HG03442 (cell line): ENCODE measurements around the gene FCGBP.
"Not testable (repeated sequence)": the region's sequence is repeated elsewhere in the genome, so short reads cannot be mapped to it uniquely, and the experiment has no call there.

Source experiments
- ATAC-seq: cut with Tn5 transposase; IDR thresholded peaks from one replicate; pipeline ENCODE4 v1.9.1; 2021; ENCODE audit warnings: mild to moderate bottlenecking, moderate library complexity; ENCODE audit not compliant: unreplicated experiment

The FCGBP gene

DNA sequence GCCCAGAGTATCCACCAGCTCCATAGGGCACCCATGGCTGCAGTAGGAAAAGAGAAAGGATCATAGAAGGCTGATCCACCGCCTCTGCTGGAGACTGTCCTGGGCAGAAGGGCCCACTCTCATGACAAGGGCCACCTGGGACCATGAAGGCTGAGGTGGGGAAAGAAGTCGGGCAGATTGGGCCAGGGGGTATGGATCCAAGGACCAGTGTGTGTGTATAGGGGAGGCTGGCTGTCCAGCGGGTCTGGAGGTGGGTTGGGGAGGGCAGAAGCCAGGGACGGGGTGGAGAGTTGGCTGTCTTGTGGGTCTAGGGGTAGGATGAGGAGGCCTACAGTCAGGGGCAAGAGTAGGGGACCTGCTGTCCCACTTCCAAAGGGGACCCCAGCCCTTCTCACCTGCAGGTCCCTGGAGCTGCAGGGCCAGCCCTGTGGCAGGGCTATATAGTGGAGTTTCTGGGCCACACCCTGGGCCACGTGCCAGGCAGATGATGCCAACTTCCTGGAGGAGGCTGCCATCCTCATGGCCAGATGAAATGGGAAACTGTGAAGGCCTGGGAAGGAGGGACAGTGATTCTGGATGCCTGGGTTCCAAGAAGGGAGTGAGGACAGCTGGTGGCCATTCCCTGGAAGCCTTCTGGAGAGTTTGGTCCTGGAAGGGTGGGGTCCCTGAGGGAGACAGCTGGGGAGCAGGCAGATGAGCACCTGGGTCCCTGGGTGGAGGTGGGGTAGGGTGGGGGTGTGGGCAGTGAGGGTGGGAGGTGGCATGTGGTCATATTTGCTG lies at the start of gene FCGBP:
Gene FCGBP (minus strand): TSS at position 51 of the 780 bp plus-strand sequence.
- no peak for ATAC-seq

GRCh38 chr19:39983695-39984300 lies 49.4 kb upstream of the FCGBP start:
- no peak for ATAC-seq

DNA sequence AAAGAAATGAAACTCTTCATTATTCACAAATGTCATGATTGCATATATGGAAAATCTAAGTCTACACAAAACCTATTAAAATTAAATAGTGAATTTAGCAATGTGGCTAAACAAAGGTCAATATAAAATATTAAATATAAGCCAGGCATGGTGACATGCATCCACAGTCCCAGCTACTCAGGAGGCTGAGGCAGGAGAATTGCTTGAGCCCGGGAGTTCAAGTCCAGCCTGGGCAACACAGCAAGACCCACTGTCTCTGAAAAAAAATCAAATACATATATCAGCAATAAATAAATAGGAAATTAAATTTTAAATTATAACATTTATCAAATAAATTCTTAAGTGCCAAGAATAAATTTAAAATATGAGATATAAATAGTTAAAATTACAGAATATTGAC lies 48.4 kb upstream of the FCGBP start:
- no peak for ATAC-seq

DNA sequence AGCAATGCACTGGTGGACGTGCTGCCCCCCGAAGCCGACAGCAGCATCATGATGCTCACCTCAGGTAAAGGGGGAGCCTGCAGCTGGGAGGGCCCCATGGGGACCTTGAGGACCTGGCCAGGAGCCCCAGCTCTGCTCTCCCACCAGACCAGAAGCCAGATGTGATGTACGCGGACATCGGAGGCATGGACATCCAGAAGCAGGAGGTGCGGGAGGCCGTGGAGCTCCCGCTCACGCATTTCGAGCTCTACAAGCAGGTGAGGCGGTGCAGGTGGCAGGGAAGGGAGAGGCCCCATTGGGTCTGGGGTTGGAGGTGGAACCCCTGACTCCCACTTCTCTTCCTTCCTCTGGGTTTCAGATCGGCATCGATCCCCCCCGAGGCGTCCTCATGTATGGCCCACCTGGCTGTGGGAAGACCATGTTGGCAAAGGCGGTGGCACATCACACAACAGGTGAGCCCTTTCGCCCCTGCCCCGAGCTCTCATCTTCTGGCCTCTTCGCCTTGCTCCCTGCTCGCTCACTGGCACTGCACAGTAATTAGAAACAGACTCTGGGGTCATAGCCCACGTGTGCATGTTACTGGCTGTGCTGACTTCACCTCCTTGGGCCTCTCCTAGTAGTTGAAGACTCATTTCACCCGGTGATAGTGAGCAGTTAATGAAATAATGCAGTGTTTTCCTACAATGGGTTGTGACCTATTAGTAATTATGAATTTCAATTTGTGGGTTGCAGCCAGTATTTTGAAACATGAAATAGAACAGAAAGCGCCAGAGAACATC lies 40.1 kb upstream of the FCGBP start:
- ATAC-seq, result no peak

DNA sequence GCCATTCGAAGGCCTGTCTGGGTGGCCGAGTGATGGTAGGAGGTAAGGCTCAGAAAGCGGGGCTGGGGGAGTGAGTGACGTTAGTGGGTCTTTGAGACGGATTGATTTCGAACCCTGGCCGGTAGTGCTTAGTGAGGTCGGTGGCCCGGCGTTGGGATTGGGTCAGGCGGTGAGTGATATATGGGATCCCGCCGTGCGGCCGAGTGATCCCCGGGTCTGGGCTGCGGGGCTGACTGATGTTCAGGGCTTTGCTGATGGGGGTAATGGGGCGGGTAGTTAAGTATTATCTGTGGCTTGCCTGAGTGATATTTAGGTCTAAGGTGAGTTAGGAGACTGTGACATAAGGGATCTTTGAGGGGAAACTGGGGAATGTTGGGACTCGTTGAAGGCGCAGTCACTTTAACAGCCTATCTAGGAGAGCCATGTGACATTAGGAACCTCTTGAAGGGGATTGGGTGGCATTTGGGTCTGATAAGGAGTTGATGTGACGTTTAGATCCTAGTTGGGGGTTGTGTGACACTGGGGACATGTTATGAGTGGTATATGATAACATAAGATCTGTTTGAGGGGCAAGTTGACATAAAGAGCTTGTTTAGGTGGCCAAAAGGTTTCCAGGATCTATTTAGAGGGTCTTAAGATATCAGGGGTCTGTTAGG lies 37.1 kb upstream of the FCGBP start:
- no peak for ATAC-seq

- ATAC-seq, result peak; percentile 95
Measured at GRCh38 chr19:39970675-39971379, 36.4 kb upstream of the FCGBP start, which contains the start of gene PSMC4. Gene PSMC4, plus strand, starts transcription at chr19:39971165. Its CDS starts 38 bp downstream, at chr19:39971203.

- no peak for ATAC-seq
Measured at GRCh38 chr19:39970425-39970674, 35.9 kb upstream of the FCGBP start.

DNA sequence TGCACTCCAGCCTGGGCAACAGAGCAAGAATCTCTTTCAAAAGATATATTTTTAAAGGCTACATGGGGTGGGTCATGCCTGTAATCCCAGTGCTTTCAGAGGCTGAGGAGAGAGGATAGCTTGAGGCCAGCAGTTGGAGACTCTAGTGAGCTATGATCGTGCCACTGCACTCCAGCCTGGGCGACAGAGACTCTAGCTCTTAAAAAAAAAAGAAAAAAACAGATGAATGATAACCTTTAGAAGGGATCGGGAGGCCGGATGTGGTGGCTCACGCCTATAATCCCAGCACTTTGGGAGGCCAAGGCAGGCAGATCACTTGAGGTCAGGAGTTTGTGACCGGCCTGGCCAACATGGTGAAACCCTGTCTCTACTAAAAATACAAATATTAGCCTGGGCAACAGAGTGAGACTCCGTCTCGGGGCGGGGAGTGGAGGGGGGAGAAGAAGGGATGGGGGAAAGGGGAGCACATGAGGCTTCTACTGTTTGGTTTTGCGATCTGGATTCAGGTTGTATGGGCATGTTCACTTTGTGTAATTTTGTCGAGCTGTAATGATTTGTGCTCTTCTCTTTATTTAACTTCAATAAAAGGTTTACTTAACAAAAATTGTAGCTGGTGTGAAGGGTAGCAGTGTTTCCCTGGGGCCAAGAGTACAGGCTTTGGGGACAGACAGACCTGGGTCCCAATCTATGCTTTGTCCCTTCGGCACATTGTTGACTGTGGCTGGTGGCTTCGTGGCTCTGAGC lies 35.4 kb upstream of the FCGBP start:
- ATAC-seq, result no peak

DNA sequence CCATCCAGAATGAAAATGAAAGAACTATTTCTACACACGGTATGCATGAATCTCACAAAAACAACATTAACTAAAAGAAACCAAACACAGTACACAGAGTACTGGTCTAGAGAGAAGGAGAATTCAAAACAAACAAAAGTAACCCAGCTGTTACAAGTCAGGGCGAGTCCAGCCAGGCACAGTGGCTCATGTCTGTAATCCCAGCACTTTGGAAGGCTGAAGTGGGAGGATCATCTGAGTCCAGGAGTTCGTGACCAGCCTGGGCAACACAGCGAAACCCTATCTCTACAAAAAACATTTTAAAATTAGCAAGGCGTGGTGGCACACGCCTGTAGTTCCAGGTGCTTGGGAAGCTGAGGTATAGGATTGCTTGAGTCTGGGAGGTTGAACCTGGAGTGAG lies 34.8 kb upstream of the FCGBP start:
- ATAC-seq, result no peak

GRCh38 chr19:39968789-39969188 lies 34.4 kb upstream of the FCGBP start:
- ATAC-seq, result no peak

GRCh38 chr19:39967561-39967960 lies 33.1 kb upstream of the FCGBP start:
- no peak for ATAC-seq

- ATAC-seq, result no peak
Measured at GRCh38 chr19:39966617-39967016, 32.2 kb upstream of the FCGBP start.

DNA sequence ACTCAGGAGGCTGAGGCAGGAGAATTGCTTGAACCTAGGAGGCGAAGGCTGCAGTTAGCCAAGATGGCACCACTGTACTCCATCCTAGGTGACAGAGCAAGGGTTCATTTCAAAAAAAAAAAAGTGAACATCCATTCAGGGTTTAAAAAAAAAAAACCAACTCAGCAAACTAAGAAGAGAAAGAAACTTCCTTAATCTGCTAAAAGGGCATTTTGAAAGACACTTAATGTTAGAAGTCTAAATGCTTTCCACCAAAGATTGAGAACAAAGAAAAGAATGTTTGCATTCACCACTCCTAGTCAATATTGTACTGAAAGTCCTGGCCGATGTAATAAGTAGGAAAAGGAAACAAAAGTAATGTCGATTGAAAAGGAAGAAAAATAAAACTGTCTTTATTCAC lies 29.5 kb upstream of the FCGBP start:
- no peak for ATAC-seq

- not testable (repeated sequence) for ATAC-seq
Measured at GRCh38 chr19:39959407-39959806, 25.0 kb upstream of the FCGBP start.

GRCh38 chr19:39958942-39959341 lies 24.5 kb upstream of the FCGBP start:
- ATAC-seq, result not testable (repeated sequence)

GRCh38 chr19:39957886-39958285 lies 23.5 kb upstream of the FCGBP start:
- not testable (repeated sequence) for ATAC-seq

DNA sequence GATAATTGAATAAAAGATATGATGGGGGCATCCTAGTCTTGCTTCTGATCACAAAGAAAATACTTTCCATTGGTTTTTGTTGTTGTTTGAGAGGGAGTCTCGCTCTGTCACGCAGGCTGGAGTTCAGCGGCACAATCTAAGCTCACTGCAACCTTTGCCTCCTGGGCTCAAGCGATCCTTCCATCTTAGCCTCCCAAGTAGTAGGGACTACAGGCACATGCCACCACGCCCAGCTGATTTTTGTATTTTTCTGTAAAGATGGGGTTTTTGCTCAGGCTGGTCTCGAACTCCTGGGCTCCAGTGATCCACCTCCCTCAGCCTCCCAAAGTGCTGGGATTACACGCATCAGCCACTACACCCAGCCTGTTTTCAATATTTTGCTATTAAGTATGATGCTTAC lies 19.5 kb upstream of the FCGBP start:
- ATAC-seq, result no peak

- no peak for ATAC-seq
Measured at GRCh38 chr19:39951686-39952085, 17.3 kb upstream of the FCGBP start.

DNA sequence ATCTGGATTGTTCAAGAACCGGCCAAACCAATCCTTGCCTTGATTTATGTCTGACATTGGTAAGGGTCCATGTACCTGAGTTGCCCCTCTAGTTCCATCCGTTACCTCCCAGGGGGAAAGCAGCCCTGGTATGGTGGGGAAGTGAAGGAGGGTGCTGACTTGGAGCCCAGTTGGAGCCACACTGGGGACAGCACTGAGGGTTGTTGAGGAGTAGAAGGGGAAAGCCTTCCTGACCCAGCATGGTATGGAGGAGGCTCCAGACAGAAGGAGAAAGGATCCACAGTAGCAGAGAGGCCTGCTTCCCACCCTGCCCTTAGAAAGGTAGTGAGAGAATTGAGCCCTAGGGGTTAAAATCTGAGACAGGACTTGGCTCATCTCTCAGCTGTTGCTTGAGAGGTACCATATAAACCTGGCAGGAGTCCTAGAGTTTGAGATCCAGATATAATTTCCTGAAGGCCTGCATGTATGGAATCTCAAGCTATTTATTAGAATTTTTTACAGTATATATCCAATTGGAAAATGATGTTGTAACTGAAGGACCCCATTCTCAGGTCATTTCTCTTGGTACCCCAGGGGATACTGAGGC lies 16.7 kb upstream of the FCGBP start:
- no peak for ATAC-seq
